ENCODE measurements around the gene LAT.
"Not testable (repeated sequence)": the region's sequence is repeated elsewhere in the genome, so short reads cannot be mapped to it uniquely, and the experiment has no call there.

LAT gene

GRCh38 chr16:28977703-28978662, 6.9 kb upstream of the LAT start:
- no peak for DNase-seq (ENCODE audit: low read depth)

GRCh38 chr16:28980330-28980729, 4.5 kb upstream of the LAT start:
- not testable (repeated sequence) for DNase-seq (ENCODE audit: low read depth)

- no peak for DNase-seq (ENCODE audit: low read depth)
These were observed 3.9 kb upstream of the LAT start for GRCh38 chr16:28980929-28981328.

- DNase-seq (ENCODE audit: low read depth) = no peak
These were observed 3.3 kb upstream of the LAT start for GRCh38 chr16:28981517-28981916.

- no peak for DNase-seq (ENCODE audit: low read depth)
These were observed 2.4 kb upstream of the LAT start for GRCh38 chr16:28982418-28982817.

- DNase-seq (ENCODE audit: low read depth) = no peak
These were observed 1.9 kb upstream of the LAT start for GRCh38 chr16:28982949-28983348.

- DNase-seq (ENCODE audit: low read depth) = no peak
These were observed 1.2 kb upstream of the LAT start for GRCh38 chr16:28983644-28984043.

- no peak for DNase-seq (ENCODE audit: low read depth)
These were observed 761 bp upstream of the LAT start for GRCh38 chr16:28984091-28984490.

- no peak for DNase-seq (ENCODE audit: low read depth)
These were observed 574 bp downstream of the LAT start for GRCh38 chr16:28985211-28986041.

GRCh38 chr16:28986046-28986445, 1.2 kb downstream of the LAT start:
- no peak for DNase-seq (ENCODE audit: low read depth)

- no peak for DNase-seq (ENCODE audit: low read depth)
These were observed 1.6 kb downstream of the LAT start for GRCh38 chr16:28986492-28986891.

GRCh38 chr16:28987170-28987853, 2.5 kb downstream of the LAT start:
- DNase-seq (ENCODE audit: low read depth) = no peak

- no peak for DNase-seq (ENCODE audit: low read depth)
These were observed 4.5 kb downstream of the LAT start for GRCh38 chr16:28989363-28989762.

- DNase-seq (ENCODE audit: low read depth) = no peak
These were observed 5.7 kb downstream of the LAT start for GRCh38 chr16:28990375-28991040.

- no peak for DNase-seq (ENCODE audit: low read depth)
These were observed 6.8 kb downstream of the LAT start for GRCh38 chr16:28991687-28992086.

GRCh38 chr16:28992496-28992895, 7.6 kb downstream of the LAT start:
- no peak for DNase-seq (ENCODE audit: low read depth)

- DNase-seq (ENCODE audit: low read depth) = no peak
These were observed 14.0 kb downstream of the LAT start for GRCh38 chr16:28998837-28999236.

GRCh38 chr16:28999577-28999976, 14.7 kb downstream of the LAT start:
- no peak for DNase-seq (ENCODE audit: low read depth)

- no peak for DNase-seq (ENCODE audit: low read depth)
These were observed 15.2 kb downstream of the LAT start for GRCh38 chr16:29000019-29000418.

GRCh38 chr16:29004496-29005139, 19.8 kb downstream of the LAT start:
- DNase-seq (ENCODE audit: low read depth) = not testable (repeated sequence)

Data from stimulated activated CD8-positive, alpha-beta memory T cell treated with anti-CD3 and anti-CD28 coated beads, Interleukin-15, amount 100 ng/mL, for 1 hour (primary cell).